Stimulated activated CD4-positive, alpha-beta T cell treated with anti-CD3 and anti-CD28 coated beads, TNF-alpha, amount 100 ng/mL, for 24 hours (primary cell): ENCODE measurements around the gene EOGT.

Source experiments
- DNase-seq, 3 experiments: peaks; one replicate each; pipeline ENCODE4 v3.0.0-alpha.2; 2020; ENCODE audit warnings: low read depth in 3 of 3

Gene EOGT

DNA sequence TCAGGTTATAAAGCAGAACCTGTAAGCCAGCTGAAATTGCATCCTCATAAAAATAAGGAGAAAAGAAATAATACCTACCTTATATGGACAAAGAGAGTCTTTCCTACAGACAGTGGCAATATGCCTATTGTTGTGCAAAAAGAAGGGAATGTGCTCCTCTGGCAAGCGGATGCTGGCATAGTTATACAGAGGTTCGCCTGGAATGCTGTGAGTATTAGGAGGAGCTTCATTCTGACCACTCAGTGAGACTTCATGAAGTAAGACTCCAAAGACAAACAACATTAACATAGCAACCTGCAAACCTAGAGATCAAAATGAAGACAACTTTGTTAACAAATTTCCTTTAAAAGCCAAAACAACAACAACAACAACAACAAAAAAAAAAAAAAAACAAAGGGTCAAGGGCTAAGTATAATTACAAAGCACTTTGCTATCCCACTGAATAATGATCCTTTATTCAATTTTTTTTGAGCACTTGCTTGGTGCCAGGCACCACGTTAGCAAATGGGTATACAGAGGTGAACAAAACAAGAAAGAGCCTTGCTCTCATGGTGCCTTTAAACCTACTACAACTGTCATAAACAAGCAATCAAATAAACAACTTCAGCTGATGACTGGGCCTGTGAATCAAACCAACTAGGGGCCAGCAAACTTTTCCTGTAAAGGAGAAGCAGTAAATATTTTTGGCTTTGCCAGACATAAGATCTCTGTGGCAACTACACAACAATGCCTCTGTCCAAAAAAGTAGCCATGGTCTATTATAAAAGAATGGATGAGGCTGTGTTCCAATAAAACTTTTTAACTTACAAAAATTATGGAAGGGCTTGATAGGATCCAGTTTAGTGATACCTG is 3.7 kb downstream of the EOGT start:
- no peak for DNase-seq

GRCh38 chr3:69008980-69009379 is 4.5 kb downstream of the EOGT start:
- DNase-seq = no peak

- no peak for DNase-seq
Observed at GRCh38 chr3:69005791-69006482, 7.5 kb downstream of the EOGT start.

- no peak for DNase-seq
Observed at GRCh38 chr3:69005071-69005790, 8.3 kb downstream of the EOGT start.

- DNase-seq = no peak
Observed at GRCh38 chr3:69004138-69004537, 9.3 kb downstream of the EOGT start.

GRCh38 chr3:68999605-69000004 is 13.9 kb downstream of the EOGT start:
- DNase-seq = no peak

DNA sequence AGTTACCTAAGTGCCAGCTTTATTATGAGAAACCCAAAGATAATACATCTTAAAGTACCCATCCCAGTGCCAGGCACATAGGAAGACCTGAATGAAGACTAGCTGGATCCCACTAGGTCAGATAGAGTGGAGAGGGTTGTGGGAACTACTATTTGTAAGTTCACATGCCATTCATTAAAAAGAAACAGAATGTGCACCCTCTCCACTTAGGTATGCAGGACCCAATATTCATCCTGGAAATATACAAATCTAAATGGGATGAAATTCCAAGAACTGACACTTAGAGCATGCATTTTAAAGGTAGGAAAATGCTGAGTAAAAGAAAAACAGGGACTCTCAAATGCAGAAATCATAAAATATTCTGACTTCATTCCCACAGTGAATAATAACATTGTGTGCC is 14.3 kb downstream of the EOGT start:
- DNase-seq = no peak

GRCh38 chr3:68997887-68998286 is 15.6 kb downstream of the EOGT start:
- DNase-seq = no peak

- no peak for DNase-seq
Observed at GRCh38 chr3:68996356-68996995, 17.0 kb downstream of the EOGT start.

DNA sequence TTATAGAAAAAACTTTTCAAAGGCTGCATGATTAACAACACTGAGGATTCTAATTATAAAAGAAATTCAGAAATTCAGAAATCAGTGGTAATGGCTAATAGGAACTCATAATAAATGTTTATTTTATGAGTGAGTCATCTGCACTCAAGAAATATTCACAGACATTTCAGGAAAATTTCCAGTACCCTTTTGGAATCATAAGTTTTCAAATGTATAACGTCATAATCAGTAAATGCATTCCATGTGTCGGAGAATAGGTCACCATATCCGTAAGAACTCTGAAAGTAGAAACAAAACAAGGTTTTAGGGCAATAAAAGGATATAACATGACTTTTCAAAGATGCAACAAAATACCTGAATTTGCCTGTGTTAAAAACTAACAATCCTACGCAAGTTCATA is 24.7 kb downstream of the EOGT start:
- DNase-seq = no peak

GRCh38 chr3:68987322-68987721 is 26.2 kb downstream of the EOGT start:
- no peak for DNase-seq

DNA sequence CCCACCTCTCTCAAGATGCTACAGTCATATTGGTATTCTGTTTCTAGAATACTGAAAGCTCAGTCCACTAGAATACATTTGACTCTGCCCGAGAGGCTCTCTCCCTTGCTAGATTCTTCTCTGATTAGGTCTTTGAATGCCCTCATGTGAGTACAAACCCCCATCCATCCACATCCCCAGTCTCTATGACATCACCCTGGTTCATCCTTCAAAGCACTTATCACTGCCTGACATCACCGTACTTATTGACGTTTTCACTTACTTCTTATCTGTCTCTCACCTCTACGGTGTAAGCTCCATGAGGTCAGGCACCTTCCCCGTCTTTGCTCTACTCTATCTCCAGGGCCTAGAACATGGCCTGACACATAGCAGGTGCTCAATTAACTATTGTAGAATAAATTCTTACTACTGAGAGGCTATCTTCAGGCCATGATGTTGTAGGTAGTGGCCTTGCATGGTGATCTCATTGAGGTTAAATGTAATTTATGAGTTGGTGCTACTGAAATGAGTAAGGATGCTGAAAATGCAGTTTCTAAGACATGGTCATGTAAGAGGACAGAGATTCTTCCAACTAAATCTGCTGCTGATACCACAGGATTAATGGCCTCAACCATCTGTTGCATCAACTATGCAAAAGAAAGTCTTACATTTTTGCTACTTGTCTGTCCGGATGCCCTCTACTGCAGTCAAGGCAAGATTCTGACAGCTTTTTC is 26.8 kb downstream of the EOGT start:
- no peak for DNase-seq

- no peak for DNase-seq
Observed at GRCh38 chr3:68985146-68985790, 28.2 kb downstream of the EOGT start.

GRCh38 chr3:68984011-68984530 is 29.4 kb downstream of the EOGT start:
- DNase-seq = no peak

DNA sequence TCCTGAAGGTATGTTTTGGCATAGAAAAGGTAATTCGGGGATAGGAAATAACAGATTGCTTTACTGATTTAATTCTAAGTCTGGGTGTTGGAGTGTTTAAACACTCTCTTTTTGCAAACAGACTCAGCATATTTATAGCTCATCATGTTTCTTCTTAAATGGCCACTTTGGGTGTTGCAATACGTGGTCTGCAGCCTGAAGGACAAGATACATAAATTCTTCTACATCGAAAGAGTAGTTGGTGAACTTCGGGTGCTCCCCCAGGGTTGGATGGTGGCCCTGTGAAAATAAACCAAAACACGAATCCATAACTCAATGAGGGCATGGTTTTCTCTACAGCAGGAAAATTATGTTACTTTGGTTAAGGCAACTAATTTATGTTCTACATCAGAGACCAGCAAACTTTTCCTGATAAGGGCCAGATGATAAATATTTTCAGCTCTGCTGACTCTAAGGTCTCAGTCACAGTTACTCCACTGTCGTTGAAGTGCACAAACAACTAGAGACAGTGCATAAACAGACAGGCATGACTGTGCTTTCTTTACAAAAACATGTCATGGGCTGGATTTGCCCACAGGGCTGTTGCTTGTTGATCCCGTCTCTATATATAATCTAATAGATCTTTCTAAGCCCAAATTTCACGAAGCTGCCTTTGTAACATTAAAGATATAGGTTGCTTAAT is 35.9 kb downstream of the EOGT start:
- DNase-seq = no peak

DNA sequence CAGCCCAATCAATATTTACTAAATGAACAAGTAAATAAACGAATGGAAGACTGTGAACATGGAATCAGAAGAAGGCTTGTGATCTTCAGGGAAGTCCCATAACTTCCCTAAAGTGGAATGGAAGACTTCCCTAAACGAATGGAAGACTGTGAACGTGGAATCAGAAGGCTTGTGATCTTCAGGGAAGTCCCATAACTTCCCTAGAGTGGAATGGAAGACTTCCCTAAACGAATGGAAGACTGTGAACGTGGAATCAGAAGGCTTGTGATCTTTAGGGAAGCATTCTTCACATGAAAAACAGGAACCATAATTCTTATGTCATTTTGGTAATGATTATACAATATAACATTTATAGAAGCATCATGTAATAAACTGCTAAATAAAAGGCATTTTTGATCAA is 38.8 kb downstream of the EOGT start:
- DNase-seq = no peak

GRCh38 chr3:68973639-68974038 is 39.8 kb downstream of the EOGT start:
- no peak for DNase-seq

- DNase-seq = peak in 1 of 3 experiments; percentile 34
Observed at GRCh38 chr3:68972358-68972979, 41.0 kb downstream of the EOGT start.

DNA sequence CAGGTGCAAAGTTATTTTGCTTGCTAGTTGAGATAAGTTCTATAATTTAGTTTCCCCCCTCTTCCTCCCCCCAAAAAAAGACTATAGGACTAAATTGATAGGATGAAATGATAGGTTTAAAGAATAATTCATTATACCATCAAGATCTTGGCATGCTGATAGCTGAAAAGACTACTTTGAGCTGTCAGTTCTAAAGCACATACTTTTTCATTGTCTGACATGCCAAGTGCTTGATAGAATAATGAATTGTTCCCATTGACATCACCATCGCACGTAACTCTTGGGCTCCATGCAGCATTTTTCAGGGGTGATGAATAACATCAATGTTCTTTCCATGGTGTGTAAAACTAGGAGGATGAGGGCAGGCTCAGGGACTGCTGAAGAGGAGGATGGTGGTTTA is 48.8 kb downstream of the EOGT start:
- no peak for DNase-seq

- DNase-seq = no peak
Observed at GRCh38 chr3:68963891-68964290, 49.6 kb downstream of the EOGT start.
